Esophagus muscularis mucosa (tissue), 3 donors: ENCODE measurements around the gene TJP2.
"Not testable (repeated sequence)": the region's sequence is repeated elsewhere in the genome, so short reads cannot be mapped to it uniquely, and the experiment has no call there.

Experiments used
- EP300 ChIP-seq: sonication (generic); formaldehyde crosslinking; IDR thresholded peaks from one replicate; pipeline ENCODE4 v1.6.1; 2017; ENCODE audit warnings: antibody characterized with exemption
- POLR2AphosphoS5 ChIP-seq, 2 donors: sonication (generic); formaldehyde crosslinking; IDR thresholded peaks; one replicate each; pipeline ENCODE4 v1.6.1; 2017; ENCODE audit warnings: antibody characterized with exemption in 2 of 2

- not testable (repeated sequence) for TF ChIP-seq POLR2AphosphoS5 (IDR thresholded peaks at IDR 0.05); EP300
Measured at GRCh38 chr9:69164573-69164972, 9.5 kb upstream of the TJP2 start.
